Esophagus (tissue), 2 donors: ENCODE results near the gene RBM19. TPM values are rescaled to one million over a fixed set of nuclear protein-coding genes. Genes with fewer than 3 reads are reported as not detected.
"Not testable (repeated sequence)": the region's sequence is repeated elsewhere in the genome, so short reads cannot be mapped to it uniquely, and the experiment has no call there.

Source experiments
- H3K27ac ChIP-seq, 2 donors: one replicate each; pipeline ENCODE4 v1.5.1; 2013; ENCODE audit warnings: low read depth in 2 of 2, mild to moderate bottlenecking in 2 of 2, inconsistent platforms in 1 of 2, low read length in 1 of 2, moderate library complexity in 1 of 2
- H3K27me3 ChIP-seq, 2 donors: one replicate each; pipeline ENCODE4 v1.6.1; 2013; ENCODE audit warnings: low read length in 2 of 2, control low read depth in 1 of 2, mild to moderate bottlenecking in 1 of 2; ENCODE audit not compliant: insufficient read depth in 2 of 2, control insufficient read depth in 1 of 2
- H3K36me3 ChIP-seq, 2 donors: one replicate each; pipeline ENCODE4 v1.6.1; 2013; ENCODE audit warnings: low read length in 1 of 2; ENCODE audit not compliant: control insufficient read depth in 2 of 2, insufficient read depth in 2 of 2
- H3K4me1 ChIP-seq, 2 donors: one replicate each; pipeline ENCODE4 v1.6.1; 2013; ENCODE audit warnings: low read length in 1 of 2; ENCODE audit not compliant: control insufficient read depth in 2 of 2, insufficient read depth in 2 of 2
- H3K4me3 ChIP-seq, 2 donors: one replicate each; pipeline ENCODE4 v1.5.1; 2013; ENCODE audit warnings: low read length in 2 of 2, mild to moderate bottlenecking in 2 of 2, low read depth in 1 of 2, moderate library complexity in 1 of 2
- H3K9me3 ChIP-seq, 2 donors: one replicate each; pipeline ENCODE4 v1.6.1; 2013; ENCODE audit warnings: mild to moderate bottlenecking in 2 of 2, low read depth in 1 of 2, low read length in 1 of 2, moderate library complexity in 1 of 2; ENCODE audit not compliant: control insufficient read depth in 2 of 2, insufficient read depth in 1 of 2
- whole genome bisulfite sequencing, 2 donors: extraction: QIAGEN DNeasy Blood & Tissue Kit; methylation state at CpG; one replicate each; pipeline ENCODE4 v1.1.7; 2013; 5-methylcytosine and 5-hydroxymethylcytosine counted together
- polyA plus RNA-seq, 2 donors: library from polyadenylated mRNA; stranded (reverse); fragments of 200-250 nt; gene quantifications; one replicate each; pipeline ENCODE4 v1.2.3, GENCODE V29; 2013
- donor health status: healthy with polysubstance abuse.
- donor health status: Bipolar disorder and iron deficiency.

The RBM19 gene
- polyA plus RNA-seq, 2 donors = 10.2 to 18.5 TPM

GRCh38 chr12:113815031-113815430 is 151.1 kb downstream of the RBM19 start:
- peaks cover 0 to 6% of the 10 kb centered on the region in 2 donors for H3K36me3 ChIP-seq

GRCh38 chr12:113813229-113813541 is 152.9 kb downstream of the RBM19 start:
- Histone ChIP-seq H3K27me3 (no peaks in the 10 kb centered on the region), H3K4me3 (no peak overlapping the region)
- 77 to 87% methylated on average over 6 of the region's 6 CpGs for WGBS, 2 donors

More at GRCh38 chr12:113815031-113815430, 151.1 kb downstream of the RBM19 start:
- Histone ChIP-seq H3K9me3 (peaks cover 5 to 10% of the 10 kb centered on the region in 2 donors), H3K4me3 (no peak overlapping the region), H3K27ac (no peak overlapping the region), H3K27me3 (no peaks in the 10 kb centered on the region), H3K4me1 (no peaks in the 10 kb centered on the region)
- 82 to 83% methylated on average over 5 of the region's 5 CpGs for WGBS, 2 donors

GRCh38 chr12:113812411-113813228 is 153.5 kb downstream of the RBM19 start:
- Histone ChIP-seq H3K4me1 (no peaks in the 10 kb centered on the region), H3K27me3 (no peaks in the 10 kb centered on the region), H3K9me3 (peaks cover 5 to 12% of the 10 kb centered on the region in 2 donors), H3K27ac (no peak overlapping the region), H3K36me3 (peaks cover 0 to 6% of the 10 kb centered on the region in 2 donors), H3K4me3 (no peak overlapping the region)
- 89 to 91% methylated on average over 16 of the region's 16 CpGs for WGBS, 2 donors

More at GRCh38 chr12:113813229-113813541, 152.9 kb downstream of the RBM19 start:
- no peaks in the 10 kb centered on the region for H3K4me1 ChIP-seq
- H3K36me3 ChIP-seq = peaks cover 0 to 6% of the 10 kb centered on the region in 2 donors
- H3K9me3 ChIP-seq = peaks cover 5 to 12% of the 10 kb centered on the region in 2 donors
- H3K27ac ChIP-seq = no peak overlapping the region

GRCh38 chr12:113809462-113810220 is 156.5 kb downstream of the RBM19 start:
- not testable (repeated sequence) for H3K27me3 ChIP-seq, H3K27ac ChIP-seq, H3K36me3 ChIP-seq, H3K4me3 ChIP-seq, H3K4me1 ChIP-seq, H3K9me3 ChIP-seq
- 90 to 94% methylated on average over 17 of the region's 17 CpGs for WGBS, 2 donors

GRCh38 chr12:113808095-113808951 is 157.8 kb downstream of the RBM19 start:
- Histone ChIP-seq H3K4me3 (no peak overlapping the region), H3K4me1 (no peaks in the 10 kb centered on the region), H3K27me3 (no peaks in the 10 kb centered on the region), H3K27ac (no peak overlapping the region), H3K36me3 (no peaks in the 10 kb centered on the region), H3K9me3 (peaks cover 3 to 9% of the 10 kb centered on the region in 2 donors)
- 78 to 85% methylated on average over 19 of the region's 19 CpGs for WGBS, 2 donors

- WGBS, 2 donors = 89 to 93% methylated on average over 5 of the region's 5 CpGs
- Histone ChIP-seq H3K36me3 (no peaks in the 10 kb centered on the region), H3K9me3 (peaks cover 0 to 2% of the 10 kb centered on the region in 2 donors), H3K27me3 (no peaks in the 10 kb centered on the region), H3K4me3 (no peak overlapping the region), H3K4me1 (no peaks in the 10 kb centered on the region), H3K27ac (no peak overlapping the region)
These were observed 160.5 kb downstream of the RBM19 start for GRCh38 chr12:113805673-113806072.

- no peaks in the 10 kb centered on the region for H3K4me1 ChIP-seq
- H3K9me3 ChIP-seq = peaks cover 0 to 2% of the 10 kb centered on the region in 2 donors
- WGBS, 2 donors = 62 to 71% methylated on average over 16 of the region's 16 CpGs
- H3K4me3 ChIP-seq = no peak overlapping the region
- H3K27me3 ChIP-seq = no peaks in the 10 kb centered on the region
- no peaks in the 10 kb centered on the region for H3K36me3 ChIP-seq
- no peak overlapping the region for H3K27ac ChIP-seq
These were observed 161.0 kb downstream of the RBM19 start for GRCh38 chr12:113804961-113805600.

GRCh38 chr12:113803759-113804140 is 162.4 kb downstream of the RBM19 start:
- Histone ChIP-seq H3K27ac (no peak overlapping the region), H3K4me1 (no peaks in the 10 kb centered on the region), H3K36me3 (no peaks in the 10 kb centered on the region), H3K4me3 (no peak overlapping the region), H3K27me3 (no peaks in the 10 kb centered on the region), H3K9me3 (peaks cover 0 to 2% of the 10 kb centered on the region in 2 donors)
- 72 to 87% methylated on average over 3 of the region's 3 CpGs for WGBS, 2 donors
